B cell (primary cell): ENCODE results near the gene SAMSN1. TPM values are rescaled to one million over a fixed set of nuclear protein-coding genes. Genes with fewer than 3 reads are reported as not detected.
"Not testable (repeated sequence)": the region's sequence is repeated elsewhere in the genome, so short reads cannot be mapped to it uniquely, and the experiment has no call there.

Source experiments
- ATAC-seq: fragments of 200-7000 bp; cut with Tn5 transposase; one replicate; pipeline ENCODE4 v1.10.0; 2021; ENCODE audit warnings: low read depth, mild to moderate bottlenecking, moderate number of reproducible peaks, moderate library complexity
- CTCF ChIA-PET: fragments of 350-600 bp; sonication (Branson Sonifier 250); formaldehyde crosslinking; loops from one replicate; lab custom pipeline; 2021; ENCODE audit warnings: antibody characterized with exemption, inconsistent platforms; lab: Charles Lee
- POLR2A ChIA-PET: fragments of 350-600 bp; sonication (Branson Sonifier 250); formaldehyde crosslinking; loops from one replicate; lab custom pipeline; 2021; ENCODE audit warnings: antibody characterized with exemption; lab: Charles Lee
- DNase-seq: peaks from one replicate; pipeline ENCODE4 v3.0.0; 2013
- H2AFZ ChIP-seq: 2 replicates; pipeline ENCODE4 v1.6.1; 2012; ENCODE audit warnings: mild to moderate bottlenecking, low read depth, low read length; ENCODE audit not compliant: insufficient read depth, poor library complexity, severe bottlenecking
- H3K27ac ChIP-seq, 2 donors: 1 replicate in 1 of 2; 2 replicates in 1 of 2; pipeline ENCODE4 v1.5.1; 2012 to 2013; ENCODE audit warnings: low read length in 2 of 2, mild to moderate bottlenecking in 2 of 2, moderate library complexity in 1 of 2
- H3K27me3 ChIP-seq, 4 experiments: fragments of 200-600 bp in 1 of 4; sonication (generic) in 1 of 4; replicated peaks in 1 of 4; 1 replicate in 2 of 4; 2 replicates in 2 of 4; pipeline versions ENCODE4 v1.6.1 to v1.7.0; 2013 to 2016; ENCODE audit warnings: low read length in 3 of 4, mild to moderate bottlenecking in 2 of 4, mixed read lengths in 1 of 4, moderate library complexity in 1 of 4; ENCODE audit not compliant: insufficient read depth in 4 of 4, control insufficient read depth in 3 of 4; ENCODE audit errors: control extremely low read depth in 1 of 4
- H3K36me3 ChIP-seq, 2 experiments: replicated peaks in 1 of 2; 1 replicate in 1 of 2; 2 replicates in 1 of 2; pipeline versions ENCODE4 v1.6.1 to v1.7.1; 2013; ENCODE audit warnings: low read length in 1 of 2; ENCODE audit not compliant: insufficient read depth in 2 of 2, control insufficient read depth in 1 of 2; ENCODE audit errors: control extremely low read depth in 1 of 2, extremely low read depth in 1 of 2
- H3K4me1 ChIP-seq, 2 donors: fragments of 200-600 bp in 1 of 2; sonication (generic) in 1 of 2; 1 replicate in 1 of 2; 2 replicates in 1 of 2; pipeline versions ENCODE4 v1.5.1 to v1.6.1; 2013 to 2017; ENCODE audit warnings: low read length in 2 of 2; ENCODE audit not compliant: control insufficient read depth in 2 of 2, insufficient read depth in 2 of 2
- H3K4me2 ChIP-seq: replicated peaks from 2 replicates; pipeline ENCODE3; 2012; ENCODE audit warnings: mild to moderate bottlenecking, low read depth, low read length; ENCODE audit not compliant: poor library complexity, severe bottlenecking
- H3K4me3 ChIP-seq, 5 experiments: fragments of 200-600 bp in 1 of 5; sonication (generic) in 1 of 5; 1 replicate in 3 of 5; 2 replicates in 2 of 5; pipeline versions ENCODE4 v1.5.1 to v1.7.0; 2011 to 2016; ENCODE audit warnings: low read length in 4 of 5, mild to moderate bottlenecking in 4 of 5, low read depth in 2 of 5, control low read depth in 1 of 5, moderate library complexity in 1 of 5; ENCODE audit not compliant: insufficient read depth in 1 of 5; ENCODE audit errors: control extremely low read depth in 1 of 5, extremely low read depth in 1 of 5
- H3K79me2 ChIP-seq: fragments of 200-600 bp; sonication (generic); one replicate; pipeline ENCODE4 v1.6.0; 2016; ENCODE audit warnings: low read length; ENCODE audit not compliant: control insufficient read depth, insufficient read depth
- H3K9ac ChIP-seq: fragments of 200-600 bp; sonication (generic); 2 replicates; pipeline ENCODE4 v1.6.1; 2017; ENCODE audit warnings: mild to moderate bottlenecking, low read length, moderate library complexity
- H3K9me3 ChIP-seq, 3 donors: one replicate each; pipeline versions ENCODE4 v1.6.1 to v1.7.1; 2013; ENCODE audit warnings: low read length in 2 of 3; ENCODE audit not compliant: control insufficient read depth in 2 of 3, insufficient read depth in 1 of 3; ENCODE audit errors: control extremely low read depth in 1 of 3
- H4K20me1 ChIP-seq: 2 replicates; pipeline ENCODE4 v1.6.0; 2012; ENCODE audit warnings: mild to moderate bottlenecking, low read length; ENCODE audit not compliant: insufficient read depth, control insufficient read depth, poor library complexity, severe bottlenecking
- H3K27ac Mint-ChIP-seq: one replicate; pipeline ENCODE4 v1.8.0; 2021; ENCODE audit warnings: mixed read lengths
- H3K27me3 Mint-ChIP-seq: one replicate; pipeline ENCODE4 v1.8.0; 2021; ENCODE audit warnings: mixed read lengths
- H3K4me1 Mint-ChIP-seq: one replicate; pipeline ENCODE4 v1.8.0; 2021; ENCODE audit warnings: mixed read lengths
- H3K4me3 Mint-ChIP-seq: one replicate; pipeline ENCODE4 v1.8.0; 2021; ENCODE audit warnings: mixed read lengths
- H3K9me3 Mint-ChIP-seq: one replicate; pipeline ENCODE4 v1.8.0; 2022; ENCODE audit warnings: mixed read lengths; ENCODE audit not compliant: insufficient read depth
- CTCF ChIP-seq: fragments of 200-600 bp; IDR thresholded peaks from one replicate; pipeline ENCODE4 v1.8.0; 2022; ENCODE audit warnings: antibody characterized with exemption, mild to moderate bottlenecking
- EZH2 ChIP-seq: IDR thresholded peaks from 2 replicates; pipeline ENCODE4 v1.6.1; 2012; ENCODE audit warnings: borderline replicate concordance, low read depth, mild to moderate bottlenecking, moderate library complexity, low read length; ENCODE audit not compliant: insufficient read depth, poor library complexity, severe bottlenecking
- WGBS: methylation state at CpG from one replicate; pipeline ENCODE4 v1.1.5; 2013; ENCODE audit warnings: missing lambda C conversion rate; ENCODE audit not compliant: insufficient coverage; 5-methylcytosine and 5-hydroxymethylcytosine counted together
- intact Hi-C: fragments of 100-400 bp; cut with micrococcal nuclease; formaldehyde crosslinking; loops from one replicate; pipeline ENCODE4 v1.10.0; 2022
- polyA plus RNA-seq: library from polyadenylated mRNA; depleted of rRNA; stranded (reverse); fragments of >200 nt; gene quantifications from 2 replicates; pipeline ENCODE4 v1.2.3, GENCODE V29; 2012
- total RNA-seq, 2 donors: library from RNA; stranded (reverse); fragments of 120-200 nt in 1 of 2; gene quantifications; 1 replicate in 1 of 2; 2 replicates in 1 of 2; pipeline versions ENCODE4 v1.2.3 to v1.2.4, GENCODE V29; 2013 to 2022

The SAMSN1 gene
- total and polyA plus RNA-seq, 2 donors (not counting 1 experiment from before 2014, with no cell fraction given) = 8.7 to 53.1 TPM

DNA sequence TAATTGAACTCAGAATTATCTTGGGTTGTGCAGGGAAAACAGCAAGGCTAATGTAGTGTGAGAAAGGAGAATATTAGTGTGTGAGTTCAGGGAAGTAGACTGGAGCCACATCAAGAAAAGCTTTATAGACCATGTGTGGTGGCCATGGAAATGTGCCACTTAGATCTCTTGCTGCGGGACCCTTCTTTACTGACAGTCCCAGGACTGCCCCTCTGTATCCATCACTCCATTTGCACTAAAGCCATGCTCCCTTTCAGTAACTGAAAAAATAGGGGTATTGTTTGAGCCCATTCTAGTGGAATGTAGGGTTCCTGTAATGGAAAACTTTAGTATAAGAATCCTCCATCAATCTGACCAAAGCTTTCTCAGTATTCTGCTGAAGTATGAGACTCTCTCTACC, 32.3 kb downstream of the SAMSN1 start:
- Mint-ChIP-seq H3K4me3 (no peak overlapping the region), H3K4me1 (peaks cover 6% of the 10 kb centered on the region), H3K27me3 (no peaks in the 10 kb centered on the region), H3K9me3 (peaks cover 2% of the 10 kb centered on the region), H3K27ac (no peak overlapping the region)
- Histone ChIP-seq H3K27me3 (no peaks in the 10 kb centered on the region), H2AFZ (no peak overlapping the region), H3K9me3 (peaks cover 0 to 5% (median 4%) of the 10 kb centered on the region in 3 donors), H3K27ac (no peak overlapping the region), H3K4me1 (no peaks in the 10 kb centered on the region), H3K4me2 (no peak overlapping the region), H3K9ac (no peak overlapping the region), H4K20me1 (no peaks in the 10 kb centered on the region), H3K4me3 (no peak overlapping the region), H3K79me2 (peaks cover 3% of the 10 kb centered on the region), H3K36me3 (peaks cover 9 to 45% of the 10 kb centered on the region in 2 experiments)
- intact Hi-C loops = no loop called here
- no peak for DNase-seq
- ChIA-PET POLR2A (no interaction called here), CTCF (no interaction called here)
- no peak for ATAC-seq
- TF ChIP-seq EZH2 (no peak), CTCF (no peak)
- no CpG with 5 or more reads among the region's 1 CpG for WGBS

DNA sequence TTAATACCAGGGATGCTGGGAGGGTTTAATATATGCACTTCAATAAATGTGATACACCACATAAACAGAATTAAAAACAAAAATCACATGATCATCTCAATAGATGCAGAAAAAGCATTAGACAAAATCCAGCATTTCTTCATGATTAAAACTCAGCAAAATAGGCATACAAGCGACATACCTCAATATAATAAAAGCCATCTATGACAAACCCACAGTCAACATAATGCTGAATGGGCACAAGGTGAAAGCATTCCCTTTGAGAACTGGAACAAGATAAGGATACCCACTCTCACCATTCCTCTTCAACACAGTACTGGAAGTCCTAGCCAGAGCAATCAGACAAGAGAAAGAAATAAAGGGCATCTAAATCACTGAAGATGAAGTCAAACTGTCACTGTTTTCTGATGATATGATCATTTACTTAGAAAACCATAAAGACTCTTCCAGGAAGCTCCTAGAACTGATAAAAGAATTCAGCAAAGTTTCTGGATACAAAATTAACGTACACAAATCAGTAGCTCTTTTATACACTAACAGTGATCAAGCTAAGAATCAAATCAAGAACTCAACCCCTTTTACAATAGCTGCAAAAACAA, 39.2 kb downstream of the SAMSN1 start:
- H3K9me3 Mint-ChIP-seq, H3K4me3 ChIP-seq, H3K9me3 ChIP-seq, H3K79me2 ChIP-seq, H3K9ac ChIP-seq, H3K4me2 ChIP-seq, intact Hi-C loops, H3K4me1 ChIP-seq, H3K27me3 ChIP-seq, H3K27me3 Mint-ChIP-seq, H3K27ac ChIP-seq, POLR2A ChIA-PET, H3K4me3 Mint-ChIP-seq, H2AFZ ChIP-seq, H4K20me1 ChIP-seq, H3K27ac Mint-ChIP-seq, ATAC-seq, DNase-seq: not testable (repeated sequence)
- CTCF ChIA-PET = interaction anchor here (1.1 kb wide), 1 partner anchor 230 kb away, joined by 4 read pairs; no protein-coding TSS in a partner anchor
- H3K36me3 ChIP-seq = peaks cover 5 to 62% of the 10 kb centered on the region in 2 experiments
- H3K4me1 Mint-ChIP-seq = peaks cover 29% of the 10 kb centered on the region
- 100% methylated on average over 1 of the region's 2 CpGs for WGBS
